Measurements from ENCODE around the gene ADTRP.
"Not testable (repeated sequence)": the region's sequence is repeated elsewhere in the genome, so short reads cannot be mapped to it uniquely, and the experiment has no call there.

The ADTRP gene

GRCh38 chr6:11689847-11690246 is 88.8 kb downstream of the ADTRP start:
- no peak for DNase-seq (ENCODE audit: low spot score)

GRCh38 chr6:11689400-11689799 is 89.2 kb downstream of the ADTRP start:
- DNase-seq (ENCODE audit: low spot score) = not testable (repeated sequence)

GRCh38 chr6:11688425-11688709 is 90.2 kb downstream of the ADTRP start:
- no peak for DNase-seq (ENCODE audit: low spot score)

GRCh38 chr6:11685481-11686093 is 93.0 kb downstream of the ADTRP start:
- no peak for DNase-seq (ENCODE audit: low spot score)

- DNase-seq (ENCODE audit: low spot score) = no peak
Measured at GRCh38 chr6:11684901-11685480, 93.6 kb downstream of the ADTRP start.

- no peak for DNase-seq (ENCODE audit: low spot score)
Measured at GRCh38 chr6:11683871-11684270, 94.7 kb downstream of the ADTRP start.

GRCh38 chr6:11682561-11682975 is 96.0 kb downstream of the ADTRP start:
- DNase-seq (ENCODE audit: low spot score) = no peak

- DNase-seq (ENCODE audit: low spot score) = no peak
Measured at GRCh38 chr6:11681770-11682169, 96.8 kb downstream of the ADTRP start.

- DNase-seq (ENCODE audit: low spot score) = no peak
Measured at GRCh38 chr6:11681357-11681756, 97.2 kb downstream of the ADTRP start.

GRCh38 chr6:11680479-11680878 is 98.1 kb downstream of the ADTRP start:
- DNase-seq (ENCODE audit: low spot score) = not testable (repeated sequence)

- no peak for DNase-seq (ENCODE audit: low spot score)
Measured at GRCh38 chr6:11679099-11679498, 99.5 kb downstream of the ADTRP start.

GRCh38 chr6:11675601-11676000 is 103.0 kb downstream of the ADTRP start:
- no peak for DNase-seq (ENCODE audit: low spot score)

GRCh38 chr6:11672669-11673068 is 105.9 kb downstream of the ADTRP start:
- DNase-seq (ENCODE audit: low spot score) = no peak

- DNase-seq (ENCODE audit: low spot score) = no peak
Measured at GRCh38 chr6:11672256-11672655, 106.3 kb downstream of the ADTRP start.

- DNase-seq (ENCODE audit: low spot score) = no peak
Measured at GRCh38 chr6:11669696-11670095, 108.9 kb downstream of the ADTRP start.

- no peak for DNase-seq (ENCODE audit: low spot score)
Measured at GRCh38 chr6:11668455-11668854, 110.1 kb downstream of the ADTRP start.

- DNase-seq (ENCODE audit: low spot score) = no peak
Measured at GRCh38 chr6:11667876-11668275, 110.7 kb downstream of the ADTRP start.

GRCh38 chr6:11665604-11666326 is 112.8 kb downstream of the ADTRP start:
- no peak for DNase-seq (ENCODE audit: low spot score)

All from CD4-positive, alpha-beta T cell treated with Interleukin-15 for 4 hours (primary cell).